SIG-M5 (cell line): ENCODE results near the gene S1PR4.

Experiments
- DNase-seq: peaks from one replicate; lab custom pipeline; 2025; lab: John Stamatoyannopoulos, UW

The S1PR4 gene

DNA sequence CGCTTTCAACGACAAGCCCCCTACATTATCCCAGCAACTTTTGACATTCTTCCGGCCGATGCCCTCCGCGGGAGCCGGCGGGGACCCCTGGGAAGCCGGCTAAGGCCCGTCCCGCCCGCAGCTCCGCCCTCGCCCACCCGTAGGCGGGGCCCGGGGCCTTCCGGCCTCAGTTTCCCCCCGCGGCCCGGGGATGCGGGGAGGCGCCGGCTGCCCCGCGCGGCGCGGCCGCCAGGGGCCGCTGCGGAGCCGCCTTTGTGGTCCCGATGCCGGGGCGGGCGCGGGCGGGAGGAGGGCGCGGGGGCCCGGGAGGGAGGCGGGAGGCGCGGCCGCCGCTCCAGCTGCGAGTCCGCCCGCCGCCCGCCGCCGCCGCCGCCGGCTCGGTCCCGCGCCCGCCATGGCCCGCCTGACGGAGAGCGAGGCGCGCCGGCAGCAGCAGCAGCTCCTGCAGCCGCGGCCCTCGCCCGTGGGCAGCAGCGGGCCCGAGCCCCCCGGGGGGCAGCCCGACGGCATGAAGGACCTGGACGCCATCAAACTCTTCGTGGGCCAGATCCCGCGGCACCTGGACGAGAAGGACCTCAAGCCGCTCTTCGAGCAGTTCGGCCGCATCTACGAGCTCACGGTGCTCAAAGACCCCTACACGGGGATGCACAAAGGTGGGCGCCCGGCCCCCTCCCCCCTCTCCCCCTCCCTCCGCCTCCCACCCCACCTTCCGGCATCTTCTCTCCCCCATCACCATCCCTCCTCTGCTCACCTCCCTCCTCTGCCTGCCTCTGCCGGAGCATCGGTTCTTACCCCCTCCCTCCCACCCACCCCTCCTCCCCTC lies 46.0 kb downstream of the S1PR4 start, which contains the start of gene CELF5:
TSS of gene CELF5 (plus strand) at position 316 of the 823 bp plus-strand sequence. CDS start at position 395, 79 bp downstream.
- no peak for DNase-seq

DNA sequence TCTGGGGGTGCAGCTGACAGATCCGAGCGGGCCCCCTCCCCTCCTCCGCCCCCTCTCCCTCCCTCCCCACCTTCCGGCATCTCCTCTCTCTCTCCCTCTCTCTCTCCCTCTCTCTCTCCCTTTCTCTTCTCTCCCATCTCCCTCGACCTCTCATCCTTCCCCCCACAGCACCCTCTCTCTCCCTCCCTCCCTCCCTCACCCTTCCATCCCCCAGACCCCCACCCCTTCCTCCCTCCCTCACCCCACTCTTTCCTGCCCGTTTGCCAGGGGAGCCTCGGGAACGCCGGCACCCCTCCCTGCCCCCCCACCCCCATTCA lies 46.6 kb downstream of the S1PR4 start:
- no peak for DNase-seq

DNA sequence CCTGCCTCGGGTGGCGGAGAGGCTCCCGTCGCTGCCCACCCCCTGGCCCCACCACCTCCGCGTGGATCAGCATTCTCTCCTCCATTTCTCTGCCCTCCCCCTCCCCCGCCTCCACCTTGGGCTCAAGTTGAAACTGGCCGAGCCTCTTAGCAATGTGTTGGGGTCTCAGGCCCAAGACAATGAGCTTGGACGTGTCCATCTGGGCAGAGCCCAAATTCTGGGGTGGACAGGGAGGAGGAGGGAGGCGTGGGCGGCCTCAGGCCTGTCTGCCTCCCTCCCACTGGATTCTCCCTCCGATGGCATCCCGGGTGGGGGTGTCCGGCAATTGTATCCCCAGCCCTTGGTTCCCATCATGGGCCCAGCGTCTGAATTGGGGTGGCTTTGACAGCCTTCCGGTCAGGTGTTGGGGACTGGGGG lies 47.1 kb downstream of the S1PR4 start:
- no peak for DNase-seq

DNA sequence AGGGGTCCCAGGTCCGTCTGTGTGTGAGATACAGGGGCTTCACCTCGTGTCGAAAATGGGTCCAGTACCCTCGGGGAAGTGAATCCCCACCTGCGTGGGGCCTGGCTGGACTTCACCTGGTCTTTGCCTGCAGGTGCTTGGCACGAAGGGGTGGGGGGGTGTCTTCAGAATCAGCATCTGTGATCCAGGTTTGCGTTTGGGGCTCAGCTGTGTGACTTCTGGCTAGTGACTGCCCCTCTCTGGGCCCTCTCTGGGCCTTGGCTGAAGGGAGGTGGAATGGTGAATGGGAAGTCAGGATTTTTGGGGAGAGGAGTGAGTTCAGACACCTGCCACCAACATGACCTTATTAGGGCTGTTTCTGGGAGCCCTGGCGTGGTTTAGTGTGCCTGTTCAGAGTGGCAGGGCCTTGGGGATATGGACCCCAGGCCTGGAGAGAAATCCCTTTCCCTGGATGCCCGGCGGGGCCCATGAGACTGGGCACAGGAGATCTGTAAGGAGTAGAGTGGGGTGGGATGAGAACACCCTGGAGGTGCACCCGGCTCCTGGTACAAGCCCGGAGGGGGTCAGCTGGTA lies 48.6 kb downstream of the S1PR4 start:
- DNase-seq: no peak

DNA sequence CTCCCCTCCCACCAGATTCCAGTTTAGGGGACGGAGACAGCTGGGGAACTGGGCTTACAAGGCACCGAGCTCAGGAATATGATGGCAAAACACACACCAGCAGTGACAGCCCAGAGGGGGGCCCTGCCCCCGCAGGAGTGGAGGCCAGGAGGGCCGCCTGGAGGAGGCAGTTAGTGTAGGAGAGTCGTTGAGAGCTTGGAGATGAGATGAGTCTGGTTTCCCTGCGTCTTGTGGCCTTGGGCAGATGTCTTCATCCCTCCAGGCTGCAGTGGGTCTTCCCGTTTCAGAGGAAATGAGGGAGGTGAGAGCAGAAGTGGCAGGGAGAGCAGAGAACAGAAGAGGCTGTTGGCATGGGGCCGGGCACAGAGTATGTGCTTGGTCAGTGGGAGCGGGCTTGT lies 50.8 kb downstream of the S1PR4 start:
- no peak for DNase-seq
